HFFc6 (cell line): ENCODE measurements around the gene ZDHHC9. TPM values are rescaled to one million over a fixed set of nuclear protein-coding genes. Genes with fewer than 3 reads are reported as not detected.

Source experiments
- DNase-seq: peaks from one replicate; pipeline ENCODE4 v3.0.0-alpha.2; 2018
- H3K27ac Mint-ChIP-seq: 2 replicates; pipeline ENCODE4 v1.8.0; 2020; ENCODE audit warnings: mild to moderate bottlenecking, mixed read lengths
- H3K27me3 Mint-ChIP-seq: 2 replicates; pipeline ENCODE4 v1.8.0; 2021; ENCODE audit warnings: mild to moderate bottlenecking, moderate library complexity, mixed read lengths; ENCODE audit not compliant: insufficient read depth
- H3K36me3 Mint-ChIP-seq: 2 replicates; pipeline ENCODE4 v1.8.0; 2021; ENCODE audit warnings: low read depth, mixed read lengths
- H3K4me1 Mint-ChIP-seq: 2 replicates; pipeline ENCODE4 v1.8.0; 2020; ENCODE audit warnings: low read depth, mixed read lengths
- H3K4me3 Mint-ChIP-seq: 2 replicates; pipeline ENCODE4 v1.8.0; 2020; ENCODE audit warnings: mild to moderate bottlenecking, moderate library complexity, mixed read lengths
- H3K9me3 Mint-ChIP-seq: 2 replicates; pipeline ENCODE4 v1.8.0; 2020; ENCODE audit warnings: mild to moderate bottlenecking, mixed read lengths
- CTCF ChIP-seq: fragments of 200-600 bp; sonication (generic); IDR thresholded peaks from 2 replicates; pipeline ENCODE4 v1.5.0; 2021; ENCODE audit warnings: antibody characterized with exemption, mild to moderate bottlenecking
- total RNA-seq, 6 experiments: library from RNA; stranded (reverse); fragmentation: NEBNext Ultra II Directional; extraction: Animal tissue kit (Norgen Biotek cat#: 25700); gene quantifications; 2 replicates in 1 of 6; 3 replicates in 5 of 6; pipeline ENCODE4 v1.2.3, GENCODE V29; 2021

ZDHHC9 gene
- total RNA-seq, 6 experiments from 2014 or later, result 30.8 to 47.8 (median 33.6) TPM

- DNase-seq, result no peak
- no peaks in the 10 kb centered on the region for H3K36me3 Mint-ChIP-seq
- TF ChIP-seq CTCF, result no peak
- no peak within 1 kb of the TSS for H3K4me3 Mint-ChIP-seq
- no peaks in the 10 kb centered on the region for H3K9me3 Mint-ChIP-seq
- no peaks in the 10 kb centered on the region for H3K4me1 Mint-ChIP-seq
- peaks cover 9% of the 10 kb centered on the region for H3K27me3 Mint-ChIP-seq
- H3K27ac Mint-ChIP-seq, result no peak within 1 kb of the TSS
Observed at GRCh38 chrX:129779747-129780146, 63.9 kb downstream of the ZDHHC9 start, which contains the start of gene SASH3. Gene SASH3 (plus strand): TSS chrX:129779949. CDS start chrX:129780098, 149 bp downstream.

DNA sequence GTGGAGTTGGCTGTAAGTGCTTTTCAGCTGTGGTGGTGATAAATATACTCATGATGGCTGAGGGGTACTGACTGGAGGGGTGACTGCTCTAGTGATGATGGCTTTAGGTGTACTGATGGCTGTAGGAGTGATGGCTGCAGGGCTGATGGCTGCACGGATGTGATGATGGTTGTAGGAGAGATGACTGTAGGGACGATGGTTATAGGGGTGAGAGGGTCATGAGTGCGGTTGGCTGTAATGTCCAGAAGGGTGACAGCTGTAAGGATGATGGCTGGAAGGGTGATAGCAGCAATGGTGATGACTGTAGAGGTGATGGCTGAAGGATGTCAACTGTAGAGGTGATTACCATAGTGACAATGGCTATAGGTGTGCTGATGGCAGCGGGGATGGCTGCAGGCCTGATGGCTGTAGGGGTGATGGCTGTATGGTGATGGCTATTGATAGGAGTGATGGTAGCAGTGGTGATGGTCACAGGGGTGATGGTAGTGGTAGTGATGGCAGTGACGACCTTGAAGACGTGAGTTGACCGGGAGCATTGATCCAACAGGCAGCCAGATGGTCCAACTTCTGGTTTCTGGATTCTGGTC is 64.5 kb downstream of the ZDHHC9 start:
- Mint-ChIP-seq H3K4me3 (no peak overlapping the region), H3K27me3 (peaks cover 9% of the 10 kb centered on the region), H3K4me1 (no peaks in the 10 kb centered on the region), H3K27ac (no peak overlapping the region), H3K9me3 (no peaks in the 10 kb centered on the region), H3K36me3 (no peaks in the 10 kb centered on the region)
- no peak for TF ChIP-seq CTCF
- DNase-seq, result no peak

DNA sequence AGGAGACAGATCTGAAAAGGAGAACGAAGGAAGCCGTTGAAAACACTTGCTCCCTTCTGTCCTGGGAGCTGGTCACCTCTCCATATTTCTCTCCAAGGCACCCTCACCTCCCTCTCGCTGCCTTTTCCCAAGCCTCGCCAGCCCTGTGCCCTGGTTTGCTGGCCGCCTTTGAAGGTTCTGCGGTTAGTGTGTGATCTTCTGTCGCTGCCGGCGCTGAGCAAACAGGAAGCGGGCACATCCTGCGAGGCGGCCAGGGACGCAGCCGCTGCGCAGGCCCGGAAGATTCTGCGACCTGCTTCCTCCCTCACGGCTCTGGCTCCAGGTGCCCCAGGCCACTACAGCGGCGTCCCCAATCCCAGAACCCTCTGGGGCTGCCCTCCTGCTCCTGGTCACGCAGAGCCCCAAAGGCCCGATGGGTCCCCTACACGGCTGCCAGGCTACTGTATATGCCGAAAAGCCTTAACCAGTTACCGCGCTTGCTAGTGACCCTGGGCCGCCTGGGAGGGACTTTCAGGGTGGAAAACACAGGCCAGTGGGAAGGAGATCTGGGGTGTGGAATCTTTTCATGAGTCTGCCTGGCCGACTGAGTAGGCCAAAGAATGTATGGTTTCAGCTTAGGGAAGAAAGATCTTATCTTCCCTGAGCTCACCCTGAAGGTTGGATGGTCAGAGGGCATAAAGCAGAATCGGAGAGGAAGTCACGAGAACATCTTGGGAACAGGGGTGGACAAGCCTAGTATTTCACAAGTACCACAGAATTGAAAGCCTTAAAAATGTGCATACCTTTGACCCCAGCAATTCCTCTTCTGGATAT is 66.3 kb downstream of the ZDHHC9 start:
- Mint-ChIP-seq H3K9me3 (no peaks in the 10 kb centered on the region), H3K27ac (no peak overlapping the region)

GRCh38 chrX:129773649-129774458 is 69.8 kb downstream of the ZDHHC9 start:
- no peaks in the 10 kb centered on the region for H3K4me1 Mint-ChIP-seq
- H3K9me3 Mint-ChIP-seq, result no peaks in the 10 kb centered on the region
- H3K27ac Mint-ChIP-seq, result no peak overlapping the region
- no peak for TF ChIP-seq CTCF
- H3K27me3 Mint-ChIP-seq, result peaks cover 4% of the 10 kb centered on the region
- DNase-seq, result no peak
- H3K4me3 Mint-ChIP-seq, result no peak overlapping the region
- no peaks in the 10 kb centered on the region for H3K36me3 Mint-ChIP-seq

More for the DNA sequence above, 66.3 kb downstream of the ZDHHC9 start:
- DNase-seq, result no peak
- H3K4me3 Mint-ChIP-seq, result no peak overlapping the region
- no peaks in the 10 kb centered on the region for H3K36me3 Mint-ChIP-seq
- H3K4me1 Mint-ChIP-seq, result no peaks in the 10 kb centered on the region
- H3K27me3 Mint-ChIP-seq, result peaks cover 8% of the 10 kb centered on the region
- TF ChIP-seq CTCF, result no peak

DNA sequence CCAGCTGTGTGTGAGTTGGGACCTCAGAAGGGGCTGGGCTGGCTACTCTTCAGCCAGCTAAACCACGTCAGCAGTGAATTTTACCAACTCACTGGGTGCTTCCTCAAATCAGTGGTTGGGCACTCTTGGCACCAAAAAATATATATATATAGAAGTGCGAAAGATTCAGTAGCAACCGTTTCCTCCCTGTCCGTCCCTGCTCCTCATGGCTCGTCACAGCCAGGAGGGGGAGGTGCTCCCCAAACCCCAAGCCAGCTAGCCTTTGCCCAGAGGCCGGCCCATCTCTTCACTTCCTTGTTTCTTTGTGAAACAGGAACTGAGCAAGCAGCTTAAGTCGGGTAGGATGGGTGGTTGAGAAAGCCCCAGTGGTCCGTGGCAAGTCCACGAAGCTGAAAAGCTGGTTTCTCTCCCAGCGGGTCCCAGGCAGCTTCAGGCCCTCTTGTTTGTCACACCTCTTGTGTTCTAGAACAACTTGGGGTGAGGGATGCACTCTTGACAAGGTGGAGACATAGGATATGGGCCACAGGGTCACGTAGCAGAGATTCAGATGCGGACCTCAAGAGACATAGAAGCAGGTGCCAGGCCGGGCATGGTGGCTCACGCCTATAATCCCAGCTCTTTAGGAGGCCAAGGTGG is 70.8 kb downstream of the ZDHHC9 start:
- Mint-ChIP-seq H3K4me3 (no peak overlapping the region), H3K27ac (no peak overlapping the region), H3K36me3 (no peaks in the 10 kb centered on the region), H3K4me1 (no peaks in the 10 kb centered on the region), H3K9me3 (no peaks in the 10 kb centered on the region), H3K27me3 (peaks cover 6% of the 10 kb centered on the region)
- no peak for TF ChIP-seq CTCF
- no peak for DNase-seq
